DND-41 (cell line): Measurements from ENCODE around the gene FAIM.
"Not testable (repeated sequence)": the region's sequence is repeated elsewhere in the genome, so short reads cannot be mapped to it uniquely, and the experiment has no call there.

Source experiments
- EZH2 ChIP-seq: IDR thresholded peaks from 3 replicates; pipeline ENCODE4 v1.6.1; 2012; ENCODE audit warnings: borderline replicate concordance, low read depth, mild to moderate bottlenecking, moderate library complexity, low read length, inconsistent platforms; ENCODE audit not compliant: severe bottlenecking
- TF ChIP-seq, protein P1 (sequence below): IDR thresholded peaks from 2 replicates; pipeline ENCODE4 v1.5.1; 2012; ENCODE audit warnings: borderline replicate concordance, low read length, moderate library complexity, mild to moderate bottlenecking; ENCODE audit not compliant: poor library complexity, severe bottlenecking; ENCODE audit errors: extremely low read depth

DNA sequence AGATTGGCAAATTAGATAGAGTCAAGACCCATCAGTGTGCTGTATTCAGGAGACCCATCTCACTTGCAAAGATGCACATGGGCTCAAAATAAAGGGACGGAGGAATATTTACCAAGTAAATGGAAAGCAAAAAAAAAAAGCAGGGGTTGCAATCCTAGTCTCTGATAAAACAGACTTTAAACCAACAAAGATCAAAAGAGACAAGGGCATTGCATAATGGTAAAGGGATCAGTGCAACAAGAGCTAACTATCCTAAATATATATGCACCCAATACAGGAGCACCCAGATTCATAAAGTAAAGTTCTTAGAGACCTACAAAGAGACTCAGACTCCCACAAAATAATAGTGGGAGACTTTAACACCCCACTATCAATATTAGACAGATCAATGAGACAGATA is 45.7 kb upstream of the FAIM start:
- TF ChIP-seq, protein P1, sequence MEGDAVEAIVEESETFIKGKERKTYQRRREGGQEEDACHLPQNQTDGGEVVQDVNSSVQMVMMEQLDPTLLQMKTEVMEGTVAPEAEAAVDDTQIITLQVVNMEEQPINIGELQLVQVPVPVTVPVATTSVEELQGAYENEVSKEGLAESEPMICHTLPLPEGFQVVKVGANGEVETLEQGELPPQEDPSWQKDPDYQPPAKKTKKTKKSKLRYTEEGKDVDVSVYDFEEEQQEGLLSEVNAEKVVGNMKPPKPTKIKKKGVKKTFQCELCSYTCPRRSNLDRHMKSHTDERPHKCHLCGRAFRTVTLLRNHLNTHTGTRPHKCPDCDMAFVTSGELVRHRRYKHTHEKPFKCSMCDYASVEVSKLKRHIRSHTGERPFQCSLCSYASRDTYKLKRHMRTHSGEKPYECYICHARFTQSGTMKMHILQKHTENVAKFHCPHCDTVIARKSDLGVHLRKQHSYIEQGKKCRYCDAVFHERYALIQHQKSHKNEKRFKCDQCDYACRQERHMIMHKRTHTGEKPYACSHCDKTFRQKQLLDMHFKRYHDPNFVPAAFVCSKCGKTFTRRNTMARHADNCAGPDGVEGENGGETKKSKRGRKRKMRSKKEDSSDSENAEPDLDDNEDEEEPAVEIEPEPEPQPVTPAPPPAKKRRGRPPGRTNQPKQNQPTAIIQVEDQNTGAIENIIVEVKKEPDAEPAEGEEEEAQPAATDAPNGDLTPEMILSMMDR, result not testable (repeated sequence)
- TF ChIP-seq EZH2, result not testable (repeated sequence)
